HG02943 (cell line): ENCODE results near the gene CLTB.
"Not testable (repeated sequence)": the region's sequence is repeated elsewhere in the genome, so short reads cannot be mapped to it uniquely, and the experiment has no call there.

Experiments used
- ATAC-seq: cut with Tn5 transposase; IDR thresholded peaks from one replicate; pipeline ENCODE4 v1.9.1; 2021; ENCODE audit warnings: mild to moderate bottlenecking, low read depth, moderate library complexity; ENCODE audit not compliant: unreplicated experiment

CLTB gene

GRCh38 chr5:176429972-176430371 lies 13.6 kb upstream of the CLTB start:
- ATAC-seq, result no peak

DNA sequence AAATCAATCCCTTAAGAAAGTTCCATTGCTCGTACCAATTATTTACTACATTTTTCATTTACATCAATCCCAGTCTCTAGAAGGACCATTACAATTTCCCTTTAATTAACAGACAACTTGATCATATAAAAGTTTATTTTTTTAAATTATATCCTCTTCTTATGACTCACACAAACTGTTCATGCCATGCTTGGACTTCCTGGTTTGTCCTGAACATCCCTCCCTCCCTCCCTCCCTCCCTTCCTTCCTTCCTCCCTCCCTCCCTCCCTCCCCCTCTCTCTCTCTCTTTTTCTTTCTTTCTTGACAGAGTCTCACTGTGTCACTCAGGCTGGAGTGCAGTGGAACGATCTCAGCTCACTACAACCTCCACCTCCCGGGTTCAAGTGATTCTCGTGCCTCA lies 11.6 kb upstream of the CLTB start:
- ATAC-seq, result no peak

- ATAC-seq, result no peak
Measured at GRCh38 chr5:176426876-176427275, 10.5 kb upstream of the CLTB start.

DNA sequence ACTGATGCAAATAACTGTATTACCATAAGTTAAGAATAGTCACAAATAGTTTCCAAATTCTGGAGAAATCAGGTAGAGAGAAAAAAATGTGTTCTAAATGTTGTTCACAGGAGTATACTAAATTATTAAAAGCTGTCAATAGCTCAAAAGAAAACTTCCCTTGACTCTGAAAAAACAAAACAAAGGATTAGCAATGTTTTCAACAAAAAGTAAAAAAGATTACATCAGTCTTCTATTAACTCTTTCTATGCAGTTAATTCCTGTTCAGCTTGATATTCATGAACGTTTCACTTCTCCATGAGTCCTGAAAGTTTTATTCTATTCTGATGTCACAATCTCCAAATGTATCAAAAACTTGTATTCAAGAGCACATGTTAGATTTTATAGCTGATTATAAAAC lies 9.5 kb upstream of the CLTB start:
- ATAC-seq, result no peak

DNA sequence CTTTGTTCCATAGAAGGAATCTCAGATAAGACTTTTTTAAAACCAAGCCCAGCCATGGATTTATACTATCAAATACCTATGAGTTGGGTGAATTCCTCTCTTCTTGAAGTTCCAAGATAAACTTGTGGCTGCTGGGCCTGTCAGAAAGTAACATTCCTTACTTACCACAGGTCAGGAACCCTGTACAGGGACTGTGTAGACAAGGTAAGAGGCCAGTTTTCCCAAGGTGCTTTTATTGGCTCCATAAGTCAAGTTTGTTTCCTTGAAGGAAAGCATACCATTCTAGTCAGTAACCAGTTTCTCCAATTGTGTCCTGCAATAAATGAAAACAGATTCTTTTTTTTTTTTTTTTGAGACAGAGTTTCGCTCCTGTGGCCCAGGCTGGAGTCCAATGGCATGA lies 8.8 kb upstream of the CLTB start:
- ATAC-seq, result no peak

GRCh38 chr5:176424181-176424580 lies 7.8 kb upstream of the CLTB start:
- ATAC-seq, result no peak

- ATAC-seq, result no peak
Measured at GRCh38 chr5:176420972-176421544, 4.7 kb upstream of the CLTB start.

- ATAC-seq, result no peak
Measured at GRCh38 chr5:176420086-176420485, 3.7 kb upstream of the CLTB start.

DNA sequence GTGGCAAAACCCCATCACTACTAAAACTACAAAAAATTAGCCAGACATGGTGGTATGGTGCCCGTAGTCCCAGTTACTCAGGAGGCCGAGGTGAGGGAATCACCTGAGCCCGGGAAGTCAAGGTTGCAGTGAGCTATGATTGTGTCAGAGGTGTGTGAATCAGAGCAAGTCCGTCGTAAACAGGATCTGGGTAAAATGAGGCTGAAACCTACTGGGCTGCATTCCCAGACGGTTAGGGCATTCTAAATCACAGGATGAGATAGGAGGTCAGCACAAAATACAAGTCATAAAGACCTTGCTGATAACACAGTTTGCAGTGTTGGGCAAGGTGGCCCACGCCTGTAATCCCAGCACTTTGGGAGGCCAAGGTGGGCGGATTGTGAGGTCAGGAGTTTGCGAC lies 1.9 kb upstream of the CLTB start:
- ATAC-seq, result no peak

- no peak for ATAC-seq
Measured at GRCh38 chr5:176416965-176417364, 626 bp upstream of the CLTB start.

DNA sequence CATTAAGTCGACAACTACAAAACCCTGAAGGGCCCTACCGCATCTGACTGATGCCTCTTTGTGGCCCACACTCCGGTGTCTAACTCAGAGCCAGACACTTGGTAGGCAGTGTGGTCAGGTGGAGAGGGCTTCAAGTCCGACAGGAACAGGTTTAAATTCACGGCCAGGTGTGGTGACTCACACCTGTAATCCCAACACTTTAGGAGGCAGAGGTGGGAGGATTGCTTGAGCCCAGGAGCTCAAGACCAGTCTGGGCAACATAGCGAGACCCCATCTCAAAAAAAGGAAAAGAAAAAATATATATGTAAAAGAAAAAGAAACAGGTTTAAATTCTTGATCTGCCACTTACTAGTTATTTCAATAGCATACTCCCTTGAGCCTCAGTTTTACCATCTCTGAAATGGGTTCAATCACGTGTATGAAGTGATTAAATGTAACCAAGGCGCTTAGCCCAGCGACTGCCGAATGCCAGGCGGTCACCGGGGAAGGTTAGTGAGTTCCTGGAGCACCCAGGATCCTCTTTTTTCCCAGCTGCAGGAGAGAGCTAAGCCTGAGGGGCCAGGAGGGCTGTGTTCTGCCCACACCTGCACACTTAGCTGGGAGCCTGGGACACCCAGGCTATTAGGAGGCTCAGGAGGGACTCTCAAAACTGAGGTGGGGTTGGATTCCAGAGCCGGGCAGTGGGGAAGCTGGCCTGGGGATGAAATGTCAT lies 943 bp downstream of the CLTB start:
- ATAC-seq, result no peak

GRCh38 chr5:176414704-176415103 lies 1.6 kb downstream of the CLTB start:
- ATAC-seq, result no peak

- no peak for ATAC-seq
Measured at GRCh38 chr5:176413709-176414191, 2.6 kb downstream of the CLTB start.

- no peak for ATAC-seq
Measured at GRCh38 chr5:176413255-176413565, 3.1 kb downstream of the CLTB start.

DNA sequence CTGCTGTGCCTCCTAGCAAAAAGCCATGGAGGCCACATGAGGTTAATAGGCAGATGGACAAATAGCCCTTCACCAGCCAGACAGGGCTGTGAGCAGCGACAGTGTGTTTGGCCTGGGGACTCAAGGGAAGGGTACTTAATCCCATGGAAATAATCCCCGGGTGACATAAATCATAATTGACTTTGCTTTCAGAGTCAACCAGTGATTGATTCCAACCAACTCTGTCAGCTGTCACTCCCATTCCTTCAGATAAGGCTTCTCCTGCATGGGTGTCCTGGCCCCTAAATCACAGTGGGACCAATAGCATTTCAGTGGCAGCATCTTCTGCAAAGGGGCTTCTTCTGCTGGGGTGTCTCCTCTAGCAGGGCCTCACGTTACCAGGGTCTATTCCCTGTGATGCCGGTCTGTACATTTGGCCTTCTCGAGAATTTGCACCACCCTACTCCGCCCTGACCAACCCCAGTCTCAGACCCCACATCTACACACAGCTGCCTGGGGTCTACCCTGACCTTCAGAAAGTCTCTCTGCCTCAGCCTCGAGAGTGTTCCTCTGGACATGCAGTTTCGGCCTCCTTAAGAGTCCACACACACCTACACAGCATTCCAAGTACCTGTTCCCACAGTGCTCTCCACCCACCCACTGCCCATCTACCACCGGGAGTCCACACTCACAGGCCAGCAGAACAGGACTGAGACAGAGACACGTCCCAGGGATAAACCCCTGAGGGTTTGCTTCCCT lies 3.7 kb downstream of the CLTB start:
- no peak for ATAC-seq

DNA sequence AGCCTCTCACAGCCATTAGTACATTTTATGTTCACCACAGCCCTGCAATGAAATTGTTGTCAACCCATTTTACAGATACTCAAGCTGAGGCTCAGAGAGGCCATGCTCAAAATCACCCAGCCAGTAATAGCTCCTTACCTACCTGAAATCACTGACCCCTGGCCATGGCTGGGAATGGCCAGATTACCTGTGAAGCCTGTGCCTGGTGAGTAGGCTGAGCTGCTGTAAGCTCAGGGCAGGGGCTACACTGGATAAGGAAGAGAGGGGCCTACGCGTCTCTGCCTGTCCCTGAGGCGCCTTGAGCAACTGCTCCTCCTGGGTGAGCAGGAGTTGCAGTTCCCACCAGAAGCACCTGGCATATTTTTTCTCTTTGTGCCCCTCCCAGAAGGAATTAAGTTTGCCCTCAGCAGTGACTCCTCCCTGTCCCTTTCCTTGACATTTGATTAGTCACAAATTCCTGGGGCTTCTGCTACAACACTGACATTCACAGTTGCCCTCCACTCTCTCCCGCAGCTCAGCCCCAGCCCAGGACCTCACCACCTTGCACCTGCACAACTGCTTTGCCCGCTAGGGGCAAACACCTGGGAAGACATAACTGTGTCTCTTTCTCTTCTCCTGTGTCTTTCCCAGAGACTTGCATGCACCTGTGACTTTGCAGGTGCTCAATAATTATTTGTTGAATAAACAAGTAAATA lies 5.7 kb downstream of the CLTB start:
- no peak for ATAC-seq

GRCh38 chr5:176409765-176410164 lies 6.6 kb downstream of the CLTB start:
- no peak for ATAC-seq

DNA sequence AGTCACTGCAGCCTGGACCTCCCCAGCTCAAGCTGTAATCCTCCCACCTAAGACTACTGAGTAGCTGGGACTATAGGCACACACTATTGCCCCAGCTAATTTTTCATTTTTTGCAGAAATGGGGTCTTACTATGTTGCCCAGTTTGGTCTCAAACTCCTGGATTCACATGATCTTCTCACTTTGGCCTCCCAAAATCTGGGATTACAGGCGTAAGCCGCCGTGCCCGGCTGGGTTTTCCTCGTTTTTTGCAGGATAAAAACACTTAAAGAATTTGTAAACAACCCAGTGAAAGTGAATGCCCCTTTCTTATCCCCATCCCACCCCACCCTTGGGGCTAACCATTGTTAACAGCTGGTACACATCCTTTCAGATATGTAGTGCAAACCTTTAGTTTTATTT lies 7.7 kb downstream of the CLTB start:
- ATAC-seq, result no peak

DNA sequence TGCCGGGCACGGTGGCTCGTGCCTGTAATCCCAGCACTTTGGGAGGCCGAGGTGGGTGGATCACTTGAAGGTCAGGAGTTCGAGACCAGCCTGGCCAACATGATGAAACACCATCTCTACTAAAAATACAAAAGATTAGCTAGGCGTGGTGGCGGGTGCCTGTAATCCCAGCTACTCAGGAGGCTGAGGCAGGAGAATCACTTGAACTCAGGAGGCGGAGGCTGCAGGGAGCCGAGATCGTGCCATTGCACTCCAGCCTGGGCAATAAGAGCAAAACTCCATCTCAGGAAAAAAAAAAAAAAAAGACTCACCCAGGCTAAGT lies 8.1 kb downstream of the CLTB start:
- not testable (repeated sequence) for ATAC-seq

DNA sequence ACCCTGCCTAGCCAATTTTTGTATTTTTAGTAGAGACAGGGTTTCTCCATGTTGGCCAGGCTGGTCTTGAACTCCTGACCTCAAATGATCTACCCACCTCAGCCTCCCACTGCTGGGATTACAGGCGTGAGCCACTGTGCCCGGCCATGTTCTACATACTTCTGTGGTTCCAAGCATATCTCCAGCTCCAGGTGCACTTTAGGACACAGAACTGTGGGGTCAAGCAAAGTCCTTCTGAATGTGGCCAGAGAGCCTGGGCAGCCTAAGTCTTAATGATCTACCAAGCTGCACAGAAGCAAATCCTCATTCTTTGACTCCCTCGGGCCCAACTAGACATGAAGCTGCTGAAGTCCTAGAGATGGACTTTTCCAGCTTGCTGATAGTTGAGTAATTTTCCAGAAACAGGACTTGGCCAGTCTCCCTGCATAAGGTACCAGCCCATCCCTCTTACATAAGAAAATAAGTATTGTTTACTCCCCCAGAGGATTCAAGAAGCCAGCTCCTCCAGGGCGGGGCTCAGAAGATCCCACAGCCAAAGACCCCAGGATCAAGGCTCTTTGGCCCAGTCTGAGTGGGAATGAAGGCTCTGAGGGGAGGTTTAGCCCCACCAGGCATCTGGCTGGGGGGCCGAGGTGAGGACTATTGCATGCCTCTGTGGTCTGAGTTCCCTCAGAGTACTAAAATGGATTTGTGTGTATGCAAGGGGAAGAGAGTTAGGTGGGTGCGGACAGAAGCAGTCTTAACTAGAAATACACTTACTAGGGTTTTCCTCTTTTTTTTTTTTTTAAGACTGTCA lies 8.7 kb downstream of the CLTB start:
- no peak for ATAC-seq
